PFSK-1 (cell line): ENCODE measurements around the gene TEX2.

Experiments
- FOXP2 ChIP-seq: optimal IDR thresholded peaks from 2 replicates; pipeline ENCODE3; 2011; ENCODE audit warnings: borderline replicate concordance, control low read depth, inconsistent platforms; ENCODE audit not compliant: insufficient read depth; ENCODE audit errors: extremely low read length, extremely low read depth
- POLR2AphosphoS5 ChIP-seq: IDR thresholded peaks from 2 replicates; pipeline ENCODE4 v1.6.1; 2012; ENCODE audit warnings: low read depth, mild to moderate bottlenecking, control low read depth, low read length, moderate library complexity
- REST ChIP-seq, 2 experiments: IDR thresholded peaks; 2 replicates each; pipeline versions ENCODE4 v1.6.1 to v1.8.0; 2011 to 2012; ENCODE audit warnings: low read depth in 2 of 2, low read length in 2 of 2, control low read depth in 1 of 2, inconsistent platforms in 1 of 2, mild to moderate bottlenecking in 1 of 2, moderate library complexity in 1 of 2; ENCODE audit not compliant: insufficient read depth in 1 of 2
- SIN3A ChIP-seq: IDR thresholded peaks from 2 replicates; pipeline ENCODE4 v1.6.1; 2012; ENCODE audit warnings: mild to moderate bottlenecking, low read length, moderate library complexity, borderline replicate concordance; ENCODE audit not compliant: insufficient read depth
- TAF1 ChIP-seq: IDR thresholded peaks from 2 replicates; pipeline ENCODE4 v1.6.1; 2012; ENCODE audit warnings: low read length, control low read depth, borderline replicate concordance; ENCODE audit not compliant: insufficient read depth

GRCh38 chr17:64278614-64279013 is 15.6 kb upstream of the TEX2 start:
- peak; percentile 92; the same call in 1 of the 2 replicates for TF ChIP-seq SIN3A
- TF ChIP-seq POLR2AphosphoS5 = no peak
- no peak for TF ChIP-seq REST (IDR thresholded peaks at IDR 0.05; ENCODE audit: insufficient read depth in 1 of 2, low read depth in 2 of 2, low read length in 2 of 2)
- no peak for TF ChIP-seq TAF1
- TF ChIP-seq FOXP2 = peak; percentile 95
